ENCODE measurements around the gene SNX21. TPM values are rescaled to one million over a fixed set of nuclear protein-coding genes. Genes with fewer than 3 reads are reported as not detected.

SNX21 gene
- total and polyA plus RNA-seq, 4 donors, result 3.8 to 10.6 (median 4.8) TPM

GRCh38 chr20:45890985-45891983, 57.7 kb downstream of the SNX21 start, which contains the start of the genes CTSA and NEURL2 (continued):
- TF ChIP-seq GABPA (IDR thresholded peaks at IDR 0.05 in 1 of 2, conservative IDR thresholded peaks at IDR 0.05 in 1 of 2) (peak in 1 of 2 donors; percentile 70), FOXA1 (IDR thresholded peaks at IDR 0.05) (no peak), ZBTB33 (IDR thresholded peaks at IDR 0.05) (peak; percentile 83), HNF4G (IDR thresholded peaks at IDR 0.05) (peak; percentile 93), RAD21 (IDR thresholded peaks at IDR 0.05) (peak; percentile 33 to 37), TAF1 (conservative IDR thresholded peaks at IDR 0.05) (no peak), JUND (IDR thresholded peaks at IDR 0.05) (peak in 1 of 2 donors; percentile 23), SP1 (IDR thresholded peaks at IDR 0.05) (peak; percentile 81)

- Histone ChIP-seq H3K36me3 (ENCODE audit: control insufficient read depth in 4 of 4, insufficient read depth in 3 of 4, low read depth in 1 of 4, low read length in 3 of 4) (peaks cover 10 to 37% (median 18%) of the 10 kb centered on the region in 4 donors), H3K4me3 (ENCODE audit: low read depth in 1 of 3, low read length in 3 of 3) (peak overlapping the region; percentile 69 to 83 (median 77)), H3K9me3 (ENCODE audit: control insufficient read depth in 4 of 4, low read length in 3 of 4) (no peaks in the 10 kb centered on the region), H3K27ac (ENCODE audit: low read depth in 1 of 2, low read length in 2 of 2) (no peak overlapping the region), H3K4me1 (ENCODE audit: control insufficient read depth in 4 of 4, insufficient read depth in 4 of 4, low read length in 3 of 4) (peaks cover 2 to 49% (median 40%) of the 10 kb centered on the region in 4 donors), H3K9ac (ENCODE audit: low read depth in 1 of 2, low read length in 2 of 2) (peak overlapping the region in 1 of 2 donors; percentile 85), H3K27me3 (ENCODE audit: control insufficient read depth in 4 of 4, insufficient read depth in 4 of 4, low read length in 3 of 4) (no peaks in the 10 kb centered on the region)
- no peak for TF ChIP-seq TAF1 (conservative IDR thresholded peaks at IDR 0.05)
- peak; percentile 7 for TF ChIP-seq CTCF (IDR thresholded peaks at IDR 0.05; ENCODE audit: low read depth, low read length, missing input control)
- no peak for DNase-seq (ENCODE audit: low spot score)
- 76% methylated on average over 9 of the region's 9 CpGs for WGBS
Observed at GRCh38 chr20:45892049-45892825, 58.6 kb downstream of the SNX21 start.

Other genes starting within 250 kb of the SNX21 start
- gene WFDC10A, start 204.1 kb upstream of the SNX21 start, total RNA-seq, result not detected
- gene WFDC10A, start 204.1 kb upstream of the SNX21 start, polyA plus RNA-seq, result not detected
- not detected for gene WFDC9, start 202.5 kb upstream of the SNX21 start, total RNA-seq
- gene WFDC9, start 202.5 kb upstream of the SNX21 start, polyA plus RNA-seq, result not detected
- gene WFDC11, start 163.6 kb upstream of the SNX21 start, total RNA-seq, result not detected
- not detected for gene WFDC11, start 163.6 kb upstream of the SNX21 start, polyA plus RNA-seq
- not detected for gene WFDC13, start 131.8 kb upstream of the SNX21 start, total RNA-seq
- gene WFDC13, start 131.8 kb upstream of the SNX21 start, polyA plus RNA-seq, result not detected
- gene WFDC10B, start 128.8 kb upstream of the SNX21 start, total RNA-seq, result not detected
- not detected for gene WFDC10B, start 128.8 kb upstream of the SNX21 start, polyA plus RNA-seq
- gene SPINT4, start 111.5 kb upstream of the SNX21 start, total RNA-seq, result not detected
- gene SPINT4, start 111.5 kb upstream of the SNX21 start, polyA plus RNA-seq, result not detected
- not detected for gene WFDC3, start 41.9 kb upstream of the SNX21 start, total RNA-seq
- under 1 TPM in 1 of 2 donors, not detected in 1; 0.28 TPM for gene WFDC3, start 41.9 kb upstream of the SNX21 start, polyA plus RNA-seq
- gene DNTTIP1, start 41.8 kb upstream of the SNX21 start, total RNA-seq, result 1 to 10 TPM; 6.3 to 9.4 TPM
- gene DNTTIP1, start 41.8 kb upstream of the SNX21 start, polyA plus RNA-seq, result 10 to 100 TPM in 1 of 2 donors, 1 to 10 TPM in 1; 9.3 to 13.8 TPM
- gene UBE2C, start 21.2 kb upstream of the SNX21 start, total RNA-seq, result 10 to 100 TPM in 1 of 2 donors, not detected in 1; 27.6 TPM
- gene UBE2C, start 21.2 kb upstream of the SNX21 start, polyA plus RNA-seq, result 1 to 10 TPM; 2.7 to 8.1 TPM
- under 1 TPM in 1 of 2 donors, not detected in 1; 0.33 TPM for gene TNNC2, start 6.5 kb upstream of the SNX21 start, total RNA-seq
- gene TNNC2, start 6.5 kb upstream of the SNX21 start, polyA plus RNA-seq, result under 1 TPM; 0.12 to 0.31 TPM
- 10 to 100 TPM; 24.4 to 24.5 TPM for gene ACOT8, start 23.6 kb downstream of the SNX21 start, total RNA-seq
- 10 to 100 TPM; 24.5 to 27.1 TPM for gene ACOT8, start 23.6 kb downstream of the SNX21 start, polyA plus RNA-seq
- gene ZSWIM3, start 23.8 kb downstream of the SNX21 start, total RNA-seq, result 1 to 10 TPM; 2.9 to 4.2 TPM
- 1 to 10 TPM in 1 of 2 donors, under 1 TPM in 1; 0.56 to 1.6 TPM for gene ZSWIM3, start 23.8 kb downstream of the SNX21 start, polyA plus RNA-seq
- 1 to 10 TPM; 2.2 to 5.0 TPM for gene ZSWIM1, start 47.4 kb downstream of the SNX21 start, total RNA-seq
- 1 to 10 TPM; 2.1 to 2.4 TPM for gene ZSWIM1, start 47.4 kb downstream of the SNX21 start, polyA plus RNA-seq
- 1 to 10 TPM; 1.6 to 7.6 TPM for gene SPATA25, start 53.8 kb downstream of the SNX21 start, total RNA-seq
- gene SPATA25, start 53.8 kb downstream of the SNX21 start, polyA plus RNA-seq, result under 1 TPM; 0.43 to 0.80 TPM
- 10 to 100 TPM in 1 of 2 donors, 1 to 10 TPM in 1; 4.1 to 14.5 TPM for gene NEURL2, start 57.4 kb downstream of the SNX21 start, total RNA-seq
- 1 to 10 TPM; 3.7 to 6.2 TPM for gene NEURL2, start 57.4 kb downstream of the SNX21 start, polyA plus RNA-seq
- gene CTSA, start 57.5 kb downstream of the SNX21 start, total RNA-seq, result 10 to 100 TPM; 45.6 to 48.1 TPM
- gene CTSA, start 57.5 kb downstream of the SNX21 start, polyA plus RNA-seq, result 100 to 1,000 TPM; 105 to 151 TPM
- 10 to 100 TPM; 66.5 to 69.5 TPM for gene PLTP, start 78.4 kb downstream of the SNX21 start, total RNA-seq
- 10 to 100 TPM; 22.5 to 54.9 TPM for gene PLTP, start 78.4 kb downstream of the SNX21 start, polyA plus RNA-seq
- 10 to 100 TPM; 11.5 TPM for gene PCIF1, start 100.9 kb downstream of the SNX21 start, total RNA-seq
- 10 to 100 TPM in 1 of 2 donors, 1 to 10 TPM in 1; 9.2 to 12.4 TPM for gene PCIF1, start 100.9 kb downstream of the SNX21 start, polyA plus RNA-seq
- 10 to 100 TPM in 1 of 2 donors, 1 to 10 TPM in 1; 9.1 to 14.6 TPM for gene ZNF335, start 138.4 kb downstream of the SNX21 start, total RNA-seq
- 1 to 10 TPM; 3.0 to 4.1 TPM for gene ZNF335, start 138.4 kb downstream of the SNX21 start, polyA plus RNA-seq
- 1 to 10 TPM in 1 of 2 donors, under 1 TPM in 1; 0.84 to 5.4 TPM for gene MMP9, start 175.1 kb downstream of the SNX21 start, total RNA-seq
- 1 to 10 TPM in 1 of 2 donors, under 1 TPM in 1; 0.29 to 1.6 TPM for gene MMP9, start 175.1 kb downstream of the SNX21 start, polyA plus RNA-seq
- gene SLC12A5, start 195.4 kb downstream of the SNX21 start, total RNA-seq, result under 1 TPM in 1 of 2 donors, not detected in 1; 0.33 TPM
- 1 to 10 TPM in 1 of 2 donors, not detected in 1; 1.5 TPM for gene SLC12A5, start 195.4 kb downstream of the SNX21 start, polyA plus RNA-seq